A673 (cell line): Measurements from ENCODE around the gene TYSND1.

Source experiments
- EZH2 ChIP-seq: fragments of 200-600 bp; sonication (generic); IDR thresholded peaks from 2 replicates; pipeline ENCODE4 v1.6.1; 2017; ENCODE audit warnings: borderline replicate concordance, low read depth, mild to moderate bottlenecking, mixed read lengths, antibody characterized with exemption, low read length; ENCODE audit not compliant: poor library complexity, severe bottlenecking
- TF ChIP-seq, protein P1 (sequence below): fragments of 300-800, 200-600 bp; sonication (generic); conservative IDR thresholded peaks from 2 replicates; pipeline ENCODE4 v1.5.1; 2017; ENCODE audit warnings: low read depth, mild to moderate bottlenecking, antibody characterized with exemption, low read length, moderate library complexity, mixed read lengths

DNA sequence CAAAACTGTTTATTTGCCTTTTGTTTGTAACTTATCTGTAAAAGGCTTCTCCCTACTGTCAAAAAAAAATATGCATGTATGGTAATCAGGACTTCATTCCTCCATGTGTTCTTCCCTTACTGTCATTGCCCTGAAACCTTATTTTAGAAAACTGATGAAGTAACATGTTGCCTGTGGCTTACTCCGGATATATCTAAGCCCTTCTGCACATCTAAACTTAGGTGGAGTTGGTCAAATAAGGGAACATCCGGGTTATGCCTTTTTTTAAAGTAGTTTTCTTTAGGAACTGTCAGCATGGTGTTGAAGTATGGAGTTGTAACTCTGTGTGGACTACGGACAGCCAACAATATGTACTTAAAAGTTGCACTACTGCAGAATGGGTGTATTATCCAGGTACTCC is 17.7 kb upstream of the TYSND1 start:
- TF ChIP-seq, protein P1, sequence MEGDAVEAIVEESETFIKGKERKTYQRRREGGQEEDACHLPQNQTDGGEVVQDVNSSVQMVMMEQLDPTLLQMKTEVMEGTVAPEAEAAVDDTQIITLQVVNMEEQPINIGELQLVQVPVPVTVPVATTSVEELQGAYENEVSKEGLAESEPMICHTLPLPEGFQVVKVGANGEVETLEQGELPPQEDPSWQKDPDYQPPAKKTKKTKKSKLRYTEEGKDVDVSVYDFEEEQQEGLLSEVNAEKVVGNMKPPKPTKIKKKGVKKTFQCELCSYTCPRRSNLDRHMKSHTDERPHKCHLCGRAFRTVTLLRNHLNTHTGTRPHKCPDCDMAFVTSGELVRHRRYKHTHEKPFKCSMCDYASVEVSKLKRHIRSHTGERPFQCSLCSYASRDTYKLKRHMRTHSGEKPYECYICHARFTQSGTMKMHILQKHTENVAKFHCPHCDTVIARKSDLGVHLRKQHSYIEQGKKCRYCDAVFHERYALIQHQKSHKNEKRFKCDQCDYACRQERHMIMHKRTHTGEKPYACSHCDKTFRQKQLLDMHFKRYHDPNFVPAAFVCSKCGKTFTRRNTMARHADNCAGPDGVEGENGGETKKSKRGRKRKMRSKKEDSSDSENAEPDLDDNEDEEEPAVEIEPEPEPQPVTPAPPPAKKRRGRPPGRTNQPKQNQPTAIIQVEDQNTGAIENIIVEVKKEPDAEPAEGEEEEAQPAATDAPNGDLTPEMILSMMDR: no peak
- no peak for TF ChIP-seq EZH2
